PC-9 (cell line): ENCODE data around the gene ARID5B.

Experiments used
- CTCF ChIP-seq: fragments of 200-600 bp; sonication (generic); conservative IDR thresholded peaks from 2 replicates; pipeline ENCODE4 v1.6.1; 2017; ENCODE audit warnings: mixed run types, antibody characterized with exemption, mild to moderate bottlenecking, moderate library complexity
- EZH2 ChIP-seq: fragments of 200-600 bp; sonication (generic); IDR thresholded peaks from 2 replicates; pipeline ENCODE4 v1.8.0; 2017; ENCODE audit warnings: antibody characterized with exemption, low read depth

- TF ChIP-seq CTCF (no peak), EZH2 (no peak)
Measured at GRCh38 chr10:61992671-61993668, 91.5 kb downstream of the ARID5B start.
